GM12891 (cell line): ENCODE results near the gene ARHGAP26.

ENCODE experiments used
- POLR2A ChIP-seq: IDR thresholded peaks from 2 replicates; pipeline ENCODE4 v1.6.1; 2011; ENCODE audit warnings: low read depth, low read length, control low read depth
- POLR2AphosphoS5 ChIP-seq: IDR thresholded peaks from 2 replicates; pipeline ENCODE4 v1.6.1; 2011; ENCODE audit warnings: low read depth, low read length, control low read depth

- TF ChIP-seq POLR2AphosphoS5 (no peak), POLR2A (no peak)
Observed at GRCh38 chr5:143205883-143206195, 435.7 kb downstream of the ARHGAP26 start.
